GM18907 (cell line): ENCODE data around the gene ZNRF3.
A peak's percentile ranks its signal among the peaks of the same experiment; 100 is the strongest.

Experiments used
- ATAC-seq: cut with Tn5 transposase; IDR thresholded peaks from one replicate; pipeline ENCODE4 v1.9.1; 2021; ENCODE audit warnings: mild to moderate bottlenecking, moderate library complexity; ENCODE audit not compliant: unreplicated experiment

ZNRF3 gene

GRCh38 chr22:29055192-29055830 lies 171.9 kb downstream of the ZNRF3 start:
- no peak for ATAC-seq

DNA sequence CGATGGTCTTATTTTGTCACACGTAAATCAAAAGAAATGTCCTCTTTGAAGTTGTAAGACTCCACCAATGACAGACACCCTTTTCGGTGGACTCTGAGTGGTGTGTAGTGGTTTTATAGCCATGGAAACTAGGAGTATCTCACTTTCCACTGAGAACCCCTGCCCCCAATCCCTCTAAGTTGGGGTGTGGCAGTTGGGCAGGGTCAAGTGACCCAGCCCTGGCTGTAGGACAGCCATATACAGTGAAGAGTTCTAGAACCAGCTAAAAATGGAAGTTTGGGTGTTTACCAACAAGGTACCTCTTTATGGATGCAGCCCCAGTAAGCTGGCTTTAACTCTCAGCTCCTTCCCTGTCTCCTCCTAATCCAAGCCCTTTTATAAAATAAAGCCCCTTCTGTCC lies 173.1 kb downstream of the ZNRF3 start:
- no peak for ATAC-seq

GRCh38 chr22:29060251-29060869 lies 177.0 kb downstream of the ZNRF3 start:
- no peak for ATAC-seq

- ATAC-seq: no peak
Observed at GRCh38 chr22:29060931-29061330, 177.6 kb downstream of the ZNRF3 start.

GRCh38 chr22:29061773-29062172 lies 178.4 kb downstream of the ZNRF3 start, which contains the start of gene C22orf31:
Gene C22orf31 (minus strand): TSS chr22:29061831. CDS start chr22:29061792, 39 bp downstream.
- ATAC-seq: no peak

DNA sequence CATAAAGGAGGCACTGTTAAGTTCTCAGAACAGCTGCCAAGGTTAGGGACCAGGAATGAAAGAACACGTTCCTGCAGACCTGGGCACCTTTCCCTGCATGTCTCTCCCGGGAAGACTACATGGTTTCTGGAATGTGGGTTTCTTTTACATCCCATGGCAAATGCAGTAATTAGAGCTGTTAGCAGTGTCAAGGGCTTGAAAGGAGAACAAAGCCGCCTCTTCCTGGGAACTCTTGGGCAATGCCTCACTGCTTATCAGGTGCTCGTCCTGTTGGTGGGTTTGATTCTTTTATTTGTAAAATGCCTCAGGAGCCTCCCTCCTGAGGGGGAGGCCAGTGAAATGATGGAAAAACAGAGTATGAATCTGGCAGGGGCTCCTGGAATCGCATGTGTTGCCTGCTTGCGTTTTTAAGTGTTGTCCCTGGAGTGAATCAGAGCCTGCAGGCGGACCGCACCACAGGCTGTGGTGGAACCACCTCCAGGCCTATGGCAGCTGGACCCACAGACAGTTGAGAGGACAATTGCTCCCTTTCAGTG lies 179.0 kb downstream of the ZNRF3 start:
- no peak for ATAC-seq

DNA sequence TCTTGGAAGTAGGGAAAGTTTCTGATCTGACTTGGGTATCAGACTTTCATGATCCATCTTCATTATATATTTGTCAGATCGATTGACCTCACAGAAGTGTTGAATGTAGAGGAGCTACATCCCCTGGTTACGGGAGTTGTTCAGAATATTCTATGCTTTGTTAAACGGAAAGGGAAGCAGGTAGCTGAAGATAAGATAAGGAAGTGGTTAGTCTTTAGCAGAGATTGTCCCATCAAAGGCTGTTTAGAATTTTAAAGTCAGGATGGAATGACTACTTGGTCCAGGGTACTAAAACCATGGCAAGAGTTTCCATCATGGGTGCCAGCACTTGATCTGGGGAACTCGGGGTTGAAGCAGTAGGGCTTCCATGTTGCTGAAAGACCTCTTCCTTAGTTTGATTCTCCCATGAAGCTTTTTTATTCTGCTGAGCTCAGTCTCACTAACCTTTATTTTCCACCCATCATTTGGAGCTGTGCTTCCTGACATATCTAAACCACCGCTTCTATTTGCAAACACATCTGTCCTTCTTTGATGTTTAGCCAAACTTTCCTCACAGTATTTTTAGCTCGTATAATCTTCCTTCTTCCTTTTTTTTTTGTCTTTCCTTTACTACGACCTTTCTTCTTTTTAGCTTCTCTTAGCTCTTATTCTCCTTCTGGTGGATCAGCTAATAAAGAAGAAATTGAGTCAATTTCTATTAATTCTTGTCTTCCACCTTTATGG lies 182.3 kb downstream of the ZNRF3 start:
- no peak for ATAC-seq

DNA sequence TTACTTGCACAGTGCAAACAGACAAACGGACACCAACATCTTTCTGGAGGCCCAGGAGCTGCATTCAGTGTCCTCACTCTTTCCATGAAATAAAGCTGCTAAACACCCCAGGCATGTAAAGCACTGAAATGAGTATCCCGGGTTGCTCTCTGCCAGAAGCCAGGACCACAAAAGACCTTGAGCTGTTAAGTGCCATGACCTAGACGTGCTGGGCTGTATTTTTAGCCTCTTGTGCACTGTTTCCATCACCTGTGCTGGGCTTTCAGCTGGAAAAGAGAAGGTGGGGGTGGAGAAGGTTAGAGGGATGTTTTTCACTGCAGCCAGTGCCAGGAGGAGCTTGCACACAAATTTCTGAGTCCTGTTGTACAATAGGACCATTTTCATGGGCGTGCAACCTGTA lies 186.1 kb downstream of the ZNRF3 start:
- no peak for ATAC-seq

GRCh38 chr22:29070490-29070889 lies 187.1 kb downstream of the ZNRF3 start:
- no peak for ATAC-seq

- no peak for ATAC-seq
Observed at GRCh38 chr22:29071261-29072045, 188.1 kb downstream of the ZNRF3 start.

DNA sequence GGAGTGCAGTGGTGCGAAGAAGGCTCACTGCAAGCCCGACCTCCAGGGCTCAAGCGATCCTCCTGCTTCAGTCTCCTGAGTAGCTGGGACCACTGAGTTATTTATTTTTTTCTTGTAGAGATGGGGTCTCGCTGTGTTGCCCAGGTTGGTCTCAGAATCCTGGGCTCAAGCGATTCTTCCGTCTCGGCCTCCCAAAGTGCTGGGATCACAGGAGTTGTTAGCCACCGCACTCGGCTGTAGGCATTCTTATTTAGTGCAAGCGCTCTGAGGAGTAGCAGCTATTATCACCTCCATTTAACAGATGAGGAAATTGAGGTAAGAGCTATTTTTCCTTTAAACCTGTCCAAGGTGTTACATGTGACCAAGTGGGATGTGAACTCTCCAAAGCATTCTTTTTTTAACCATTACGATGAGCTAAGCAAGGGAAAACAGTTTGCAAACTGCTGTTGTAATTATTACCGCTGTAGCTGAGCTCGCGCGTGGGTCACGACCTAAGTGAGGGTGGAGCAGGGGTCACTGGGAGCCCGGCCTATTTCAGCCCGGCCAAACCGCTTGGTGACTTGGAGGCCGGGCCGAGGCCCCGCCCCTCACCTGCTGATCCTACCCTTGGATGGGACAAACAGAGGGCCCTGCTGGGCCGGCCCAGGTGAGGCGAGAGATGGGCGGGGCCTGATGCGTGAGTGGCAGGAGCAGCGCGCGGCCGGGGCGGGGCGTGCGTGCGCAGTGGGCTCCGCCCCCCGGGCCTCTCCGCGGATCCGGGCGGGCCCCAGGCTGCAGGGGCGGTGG lies 189.0 kb downstream of the ZNRF3 start:
- ATAC-seq: peak; percentile 85

DNA sequence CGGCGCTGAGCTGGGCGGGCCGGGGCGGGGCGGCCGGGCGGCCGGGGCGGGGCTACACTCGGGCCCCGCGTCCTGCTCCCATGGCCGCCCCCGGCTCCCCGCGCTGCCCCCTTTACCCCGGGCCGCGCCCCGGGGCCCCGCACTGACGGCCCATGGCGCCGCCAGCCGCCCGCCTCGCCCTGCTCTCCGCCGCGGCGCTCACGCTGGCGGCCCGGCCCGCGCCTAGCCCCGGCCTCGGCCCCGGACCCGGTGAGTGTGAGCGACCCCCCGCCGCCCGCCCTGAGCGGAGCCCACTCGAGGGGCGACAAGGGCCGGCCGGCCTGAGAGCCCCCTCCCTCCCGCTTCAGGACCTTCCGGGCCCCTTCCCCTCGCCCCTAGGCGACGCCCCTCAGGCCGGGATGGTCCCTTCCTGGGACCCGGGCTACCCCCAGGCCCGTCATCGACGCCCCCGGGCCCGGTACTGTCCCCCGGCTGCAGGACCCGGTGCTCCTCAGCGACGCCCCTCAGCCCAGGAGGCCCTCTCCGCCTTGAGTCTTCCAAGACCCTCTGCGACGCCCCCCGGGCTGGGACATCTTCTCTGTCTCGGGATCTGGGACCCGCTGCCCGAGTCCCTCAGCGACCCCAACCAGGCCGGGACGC lies 189.7 kb downstream of the ZNRF3 start, which contains the start of gene KREMEN1:
Gene KREMEN1 (plus strand): TSS at position 57 of the 639 bp plus-strand sequence. CDS start 96 bp downstream, at position 153.
- no peak for ATAC-seq

DNA sequence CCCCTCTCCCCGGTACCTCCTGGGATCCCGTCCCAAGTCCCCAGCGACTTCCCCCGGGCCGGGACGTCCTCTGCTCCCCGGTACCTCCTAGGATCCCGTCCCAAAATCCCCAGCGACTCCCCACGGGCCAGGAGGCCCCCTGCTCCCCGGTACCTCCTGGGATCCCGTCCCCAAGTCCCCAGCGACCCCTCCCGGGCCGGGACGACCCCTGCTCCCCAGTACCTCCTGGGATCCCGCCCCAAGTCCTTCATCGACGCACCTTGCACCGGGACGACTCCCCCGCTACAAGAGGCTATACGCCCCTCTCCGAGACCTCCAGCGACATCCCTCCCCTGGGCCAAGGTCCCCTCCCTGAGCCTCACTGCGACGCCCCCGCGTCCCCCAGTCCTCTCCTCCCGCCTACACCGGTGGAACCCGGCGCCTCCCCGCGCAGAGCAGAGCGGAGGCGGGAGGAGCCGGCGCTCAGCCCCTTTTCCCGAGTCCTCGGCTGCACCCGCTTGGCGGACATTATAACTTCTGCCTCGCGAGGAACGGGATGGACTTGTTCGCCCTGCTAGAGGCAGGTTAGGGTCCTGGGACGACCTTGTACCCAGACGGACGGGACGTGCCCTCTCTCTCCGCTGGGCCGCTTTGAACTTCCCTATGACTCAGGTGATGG lies 190.4 kb downstream of the ZNRF3 start:
- no peak for ATAC-seq

- ATAC-seq: no peak
Observed at GRCh38 chr22:29074276-29074772, 191.0 kb downstream of the ZNRF3 start.

DNA sequence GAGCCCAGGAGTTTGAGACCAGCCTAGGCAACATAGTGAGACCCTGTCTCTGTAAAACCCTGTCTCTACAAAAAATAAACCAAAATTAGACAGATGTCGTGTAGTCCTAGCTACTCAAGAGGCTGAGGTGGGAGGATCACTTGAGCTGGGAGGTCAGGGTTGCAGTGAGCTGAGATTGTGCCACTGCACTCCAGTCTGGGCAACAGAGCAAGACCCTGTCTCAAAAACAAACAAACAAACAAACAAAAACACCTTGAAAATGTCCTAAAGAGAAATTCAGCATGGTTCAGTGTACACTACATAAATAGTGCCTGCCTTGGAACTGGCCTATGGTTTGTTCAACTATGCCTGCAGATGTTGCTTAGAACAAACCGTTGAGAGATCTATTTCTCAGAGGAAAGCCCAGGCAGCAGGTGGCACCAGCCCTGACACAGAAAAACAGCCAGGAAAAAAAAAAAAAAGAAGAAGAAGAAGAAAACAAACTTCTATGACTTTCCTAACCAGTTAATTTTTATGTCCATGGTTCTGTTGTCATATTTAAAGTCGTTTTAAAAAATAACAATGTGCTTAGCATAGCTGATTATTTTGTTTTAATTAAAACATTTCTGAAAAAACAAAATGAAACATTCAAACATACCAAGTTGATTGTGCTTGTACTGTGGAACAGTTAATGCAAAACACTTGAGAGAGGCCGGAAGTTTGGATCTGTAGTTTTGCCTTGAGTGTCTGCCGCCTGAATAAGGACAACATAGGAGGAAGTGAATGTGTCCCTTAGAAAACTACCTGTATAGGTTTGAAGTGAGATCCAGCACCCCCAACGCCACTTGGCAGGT lies 194.9 kb downstream of the ZNRF3 start:
- no peak for ATAC-seq

- no peak for ATAC-seq
Observed at GRCh38 chr22:29078869-29079207, 195.5 kb downstream of the ZNRF3 start.

- ATAC-seq: no peak
Observed at GRCh38 chr22:29079218-29079901, 196.0 kb downstream of the ZNRF3 start.
